CD4-positive, alpha-beta T cell (primary cell): ENCODE data around the gene WBP2NL. TPM values are rescaled to one million over a fixed set of nuclear protein-coding genes. Genes with fewer than 3 reads are reported as not detected.
"Not testable (repeated sequence)": the region's sequence is repeated elsewhere in the genome, so short reads cannot be mapped to it uniquely, and the experiment has no call there.

Experiments
- ATAC-seq: fragments of 200-7000 bp; cut with Tn5 transposase; one replicate; pipeline ENCODE4 v1.10.0; 2022; ENCODE audit warnings: mild to moderate bottlenecking; ENCODE audit not compliant: poor library complexity
- CTCF ChIA-PET: fragments of 350-600 bp; sonication (Branson Sonifier 250); formaldehyde crosslinking; loops from one replicate; lab custom pipeline; 2021; ENCODE audit warnings: antibody characterized with exemption, inconsistent platforms; lab: Charles Lee
- POLR2A ChIA-PET: fragments of 350-600 bp; sonication (Branson Sonifier 250); formaldehyde crosslinking; loops from one replicate; lab custom pipeline; 2021; ENCODE audit warnings: antibody characterized with exemption, inconsistent platforms; lab: Charles Lee
- DNase-seq, 14 experiments: peaks; one replicate each; pipeline ENCODE4 v3.0.0-alpha.2; 2013 to 2020; ENCODE audit warnings: mixed read lengths in 2 of 14
- H3K27ac ChIP-seq, 2 donors: one replicate each; pipeline versions ENCODE4 v1.5.1 to v1.7.0; 2013; ENCODE audit warnings: low read length in 2 of 2, low read depth in 1 of 2, mild to moderate bottlenecking in 1 of 2
- H3K27me3 ChIP-seq, 2 experiments: 1 replicate in 1 of 2; 2 replicates in 1 of 2; pipeline versions ENCODE4 v1.6.1 to v1.7.0; 2013; ENCODE audit warnings: low read length in 2 of 2, control low read depth in 1 of 2, mild to moderate bottlenecking in 1 of 2, moderate library complexity in 1 of 2; ENCODE audit not compliant: insufficient read depth in 2 of 2, control insufficient read depth in 1 of 2
- H3K36me3 ChIP-seq: one replicate; pipeline ENCODE4 v1.6.1; 2013; ENCODE audit warnings: low read length, control low read depth; ENCODE audit not compliant: insufficient read depth
- H3K4me1 ChIP-seq: one replicate; pipeline ENCODE4 v1.6.1; 2013; ENCODE audit warnings: low read length, control low read depth; ENCODE audit not compliant: insufficient read depth
- H3K4me3 ChIP-seq: one replicate; pipeline ENCODE4 v1.5.1; 2013; ENCODE audit warnings: mild to moderate bottlenecking, low read length, moderate library complexity
- H3K9me3 ChIP-seq, 2 experiments: 1 replicate in 1 of 2; 2 replicates in 1 of 2; pipeline versions ENCODE4 v1.6.1 to v1.7.0; 2013; ENCODE audit warnings: low read length in 2 of 2, mild to moderate bottlenecking in 2 of 2, control low read depth in 1 of 2, moderate library complexity in 1 of 2; ENCODE audit not compliant: control insufficient read depth in 1 of 2, insufficient read depth in 1 of 2
- H3K27ac Mint-ChIP-seq: one replicate; pipeline ENCODE4 v1.8.0; 2020; ENCODE audit warnings: mixed read lengths
- H3K27me3 Mint-ChIP-seq: one replicate; pipeline ENCODE4 v1.8.0; 2021; ENCODE audit warnings: mixed read lengths
- H3K36me3 Mint-ChIP-seq: one replicate; pipeline ENCODE4 v1.8.0; 2021; ENCODE audit warnings: low read depth, mixed read lengths
- H3K4me1 Mint-ChIP-seq: one replicate; pipeline ENCODE4 v1.8.0; 2021; ENCODE audit warnings: low read depth, mixed read lengths
- H3K4me3 Mint-ChIP-seq: one replicate; pipeline ENCODE4 v1.8.0; 2020; ENCODE audit warnings: mild to moderate bottlenecking, mixed read lengths
- H3K9me3 Mint-ChIP-seq: one replicate; pipeline ENCODE4 v1.8.0; 2020; ENCODE audit warnings: mixed read lengths
- CTCF ChIP-seq: fragments of 200-600 bp; IDR thresholded peaks from one replicate; pipeline ENCODE4 v1.8.0; 2022; ENCODE audit warnings: antibody characterized with exemption, mild to moderate bottlenecking
- intact Hi-C, 2 experiments: fragments of 100-400 bp; cut with DNase I in 1 of 2; cut with micrococcal nuclease in 1 of 2; formaldehyde crosslinking; loops; one replicate each; pipeline versions ENCODE4 v1.15.1 to v1.9.0; 2023 to 2025; cut with DNase I, micrococcal nuclease
- total RNA-seq, 174 experiments: library from RNA in 2 of 174; stranded (reverse) in 2 of 174; gene quantifications; one replicate each; pipeline ENCODE4 v1.2.3 and lab custom pipeline; 2021 to 2026

The WBP2NL gene
- total RNA-seq, 2 experiments from 2014 or later: 0.38 to 1.7 TPM

DNA sequence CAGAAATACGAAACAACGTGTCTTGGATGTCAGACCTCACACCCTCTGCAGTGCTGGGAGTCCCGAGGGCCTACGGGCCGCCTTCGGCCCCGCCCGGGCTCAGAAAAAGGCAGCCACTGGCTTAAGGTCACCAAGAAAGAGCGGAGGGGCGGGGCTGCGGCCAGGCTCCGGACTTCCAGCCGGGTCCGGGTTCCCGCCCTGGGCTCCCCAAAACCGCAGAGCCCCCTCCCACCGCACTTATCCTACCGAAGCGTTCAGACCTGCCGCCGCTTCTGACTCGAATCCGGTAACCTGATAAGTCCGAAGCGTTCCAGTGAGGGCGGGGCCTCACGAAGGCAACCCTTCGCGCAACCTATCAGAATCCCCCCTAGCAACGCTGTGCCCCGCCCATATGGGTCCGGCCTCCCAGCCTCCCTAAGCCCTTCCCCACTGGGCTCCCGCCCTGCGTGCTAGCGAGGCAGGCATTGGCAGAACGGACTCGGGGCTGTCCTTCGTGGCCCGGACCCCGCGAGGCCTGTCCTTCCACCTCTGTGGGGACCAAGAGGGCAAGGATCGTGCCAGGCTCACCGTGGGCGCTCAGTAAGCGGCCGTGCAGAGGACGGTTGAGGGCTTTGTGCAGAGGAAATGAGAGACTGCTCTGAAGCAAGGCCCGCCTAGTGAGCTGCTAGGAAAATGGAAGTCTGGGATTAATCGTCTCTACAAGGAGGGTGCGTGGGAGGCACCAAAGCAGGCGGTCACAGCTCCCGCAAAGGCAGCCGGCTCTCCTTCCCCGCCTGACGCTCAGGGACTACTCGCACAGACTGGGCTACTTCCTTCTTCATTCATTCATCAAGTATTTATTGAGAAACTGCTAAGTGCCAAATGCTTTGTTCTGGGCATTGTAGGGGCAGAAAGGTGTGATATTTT lies 72.2 kb downstream of the WBP2NL start, which contains the start of gene NAGA:
NAGA (minus strand) TSS at position 296 of the 906 bp plus-strand sequence. CDS start 515 bp downstream, outside the sequence.
- Histone ChIP-seq H3K27me3 (no peaks in the 10 kb centered on the region), H3K9me3 (no peaks in the 10 kb centered on the region), H3K4me3 (peak within 1 kb of the TSS; percentile 84), H3K4me1 (peaks cover 55% of the 10 kb centered on the region), H3K27ac (peak within 1 kb of the TSS; percentile 74 to 76), H3K36me3 (peaks cover 18% of the 10 kb centered on the region)
- H3K4me1 Mint-ChIP-seq: peaks cover 59% of the 10 kb centered on the region
- no peaks in the 10 kb centered on the region for H3K27me3 Mint-ChIP-seq
- CTCF ChIA-PET: interaction anchor here (1.5 to 2.0 kb wide), 2 partner anchors 9 to 20 kb away, joined by 3 to 11 read pairs; partner anchors contain the start of genes NDUFA6 and SMDT1
- POLR2A ChIA-PET: interaction anchor here (0.8 to 4.3 kb wide), 5 partner anchors 9 to 374 kb away, joined by 3 to 43 read pairs (median 6); partner anchors contain the start of genes NDUFA6, SMDT1 and WBP2NL
- peaks cover 28% of the 10 kb centered on the region for H3K36me3 Mint-ChIP-seq
- ATAC-seq (peak; percentile 98), DNase-seq (peak; percentile 75 to 96 (median 86))
- H3K4me3 Mint-ChIP-seq: peak within 1 kb of the TSS; percentile 95
- peak within 1 kb of the TSS; percentile 95 for H3K27ac Mint-ChIP-seq
- no peaks in the 10 kb centered on the region for H3K9me3 Mint-ChIP-seq
- TF ChIP-seq CTCF: no peak
- intact Hi-C loops: loop anchor here (5.0 to 10.0 kb wide), 3 partner anchors 73 to 544 kb away; partner anchors contain the start of genes POLDIP3 (in 1 of the 2) and WBP2NL (in 1 of the 2)

GRCh38 chr22:42071508-42071907 lies 72.9 kb downstream of the WBP2NL start:
- ChIA-PET CTCF (interaction anchor here (2.0 kb wide), 1 partner anchor 19 kb away, joined by 11 read pairs; the partner anchor contains the start of gene NDUFA6), POLR2A (interaction anchor here (3.3 to 4.3 kb wide), 2 partner anchors 8 to 19 kb away, joined by 16 to 43 read pairs; partner anchors contain the start of genes NDUFA6 and SMDT1)
- not testable (repeated sequence) for ATAC-seq, H3K9me3 ChIP-seq, H3K27me3 ChIP-seq, H3K9me3 Mint-ChIP-seq, DNase-seq, H3K27me3 Mint-ChIP-seq
- intact Hi-C loops: loop anchor here (5.0 to 10.0 kb wide), 3 partner anchors 74 to 543 kb away; partner anchors contain the start of genes POLDIP3 (in 1 of the 2) and WBP2NL (in 1 of the 2)
- H3K4me1 Mint-ChIP-seq: peaks cover 62% of the 10 kb centered on the region
- peaks cover 55% of the 10 kb centered on the region for H3K4me1 ChIP-seq
- H3K4me3 ChIP-seq: peak overlapping the region; percentile 84
- H3K36me3 Mint-ChIP-seq: peaks cover 23% of the 10 kb centered on the region
- peaks cover 16% of the 10 kb centered on the region for H3K36me3 ChIP-seq
- peak overlapping the region; percentile 95 for H3K27ac Mint-ChIP-seq
- H3K27ac ChIP-seq: peak overlapping the region in 1 of 2 donors; percentile 65
- peak overlapping the region; percentile 95 for H3K4me3 Mint-ChIP-seq

- intact Hi-C loops: loop anchor here (5.0 to 10.0 kb wide), 3 partner anchors 75 to 542 kb away; partner anchors contain the start of genes POLDIP3 (in 1 of the 2) and WBP2NL (in 1 of the 2)
- H3K27ac ChIP-seq: no peak overlapping the region
- Mint-ChIP-seq H3K36me3 (peaks cover 14% of the 10 kb centered on the region), H3K4me1 (peaks cover 62% of the 10 kb centered on the region), H3K27ac (no peak overlapping the region), H3K4me3 (peak overlapping the region; percentile 74), H3K9me3 (no peaks in the 10 kb centered on the region), H3K27me3 (no peaks in the 10 kb centered on the region)
- no peaks in the 10 kb centered on the region for H3K27me3 ChIP-seq
- H3K36me3 ChIP-seq: peaks cover 5% of the 10 kb centered on the region
- TF ChIP-seq CTCF: no peak
- ATAC-seq (no peak), DNase-seq (no peak)
- ChIA-PET POLR2A (no interaction called here), CTCF (no interaction called here)
- H3K9me3 ChIP-seq: no peaks in the 10 kb centered on the region
- H3K4me3 ChIP-seq: no peak overlapping the region
- peaks cover 55% of the 10 kb centered on the region for H3K4me1 ChIP-seq
Measured at GRCh38 chr22:42072606-42073330, 74.2 kb downstream of the WBP2NL start.
